GM12873 (cell line): ENCODE data around the gene SULT1B1.

ENCODE experiments used
- CTCF ChIP-seq: IDR thresholded peaks from 2 replicates; pipeline ENCODE4 v1.5.1; 2012; ENCODE audit warnings: low read depth, mild to moderate bottlenecking, moderate library complexity, low read length, control low read depth; ENCODE audit not compliant: insufficient read depth; ENCODE audit errors: missing control alignments

The SULT1B1 gene

GRCh38 chr4:69749771-69750170 lies 10.6 kb downstream of the SULT1B1 start:
- no peak for TF ChIP-seq CTCF

- no peak for TF ChIP-seq CTCF
Measured at GRCh38 chr4:69748173-69748572, 12.2 kb downstream of the SULT1B1 start.

- no peak for TF ChIP-seq CTCF
Measured at GRCh38 chr4:69744157-69744478, 16.3 kb downstream of the SULT1B1 start.

DNA sequence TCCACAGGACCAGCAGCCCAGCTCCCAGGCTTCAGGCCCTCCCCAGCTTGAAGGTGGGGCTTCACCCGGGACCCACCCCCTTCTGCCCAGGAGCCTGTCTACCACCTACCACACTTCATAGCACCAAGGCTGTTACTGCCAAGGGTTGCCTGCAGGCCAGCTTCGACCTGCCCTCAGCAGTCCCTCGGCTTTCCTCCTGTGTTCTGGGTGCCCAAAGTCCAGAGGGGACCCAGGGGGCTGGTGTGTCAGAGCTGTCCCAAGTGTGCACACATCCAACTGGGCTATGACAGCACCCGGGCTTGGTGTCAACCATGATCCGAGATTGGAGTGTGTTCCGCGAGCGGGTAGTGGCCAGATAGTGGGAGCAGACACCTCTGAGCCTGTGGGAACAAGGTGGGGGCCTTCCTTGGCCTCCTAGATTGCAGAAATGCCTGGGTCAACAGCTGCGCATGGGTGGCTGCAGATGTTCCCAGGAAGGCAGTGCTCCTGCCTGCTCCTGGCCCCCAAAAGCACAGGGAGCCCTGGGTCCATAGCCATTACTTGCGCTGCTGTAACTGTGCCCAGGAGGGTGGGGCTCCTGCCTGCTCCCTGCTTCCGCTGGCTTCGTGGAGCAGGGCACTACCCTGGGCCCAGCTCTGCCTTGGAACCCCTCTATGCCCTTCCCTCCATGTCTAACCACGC lies 16.8 kb downstream of the SULT1B1 start:
- no peak for TF ChIP-seq CTCF

DNA sequence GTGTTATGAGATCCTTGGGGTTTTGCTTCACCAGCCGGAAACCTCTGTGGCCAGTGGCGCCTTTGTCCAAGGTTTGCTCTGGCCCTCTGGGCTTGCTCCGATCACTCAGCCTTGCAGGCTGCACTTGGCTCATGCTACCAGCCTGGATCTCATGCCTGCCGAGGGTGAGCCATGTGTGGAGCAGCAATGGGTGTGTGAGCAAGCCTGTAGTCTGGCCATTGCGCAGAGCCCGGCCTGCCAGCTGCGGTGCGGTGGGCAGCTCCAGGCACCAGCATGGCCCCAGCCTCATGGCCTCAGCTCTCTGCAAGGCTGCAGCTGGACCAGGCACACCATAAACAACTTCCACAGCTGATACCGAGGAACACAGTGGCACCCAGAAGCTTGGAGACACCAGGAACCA lies 17.8 kb downstream of the SULT1B1 start:
- TF ChIP-seq CTCF: no peak

- no peak for TF ChIP-seq CTCF
Measured at GRCh38 chr4:69738872-69739271, 21.5 kb downstream of the SULT1B1 start.

DNA sequence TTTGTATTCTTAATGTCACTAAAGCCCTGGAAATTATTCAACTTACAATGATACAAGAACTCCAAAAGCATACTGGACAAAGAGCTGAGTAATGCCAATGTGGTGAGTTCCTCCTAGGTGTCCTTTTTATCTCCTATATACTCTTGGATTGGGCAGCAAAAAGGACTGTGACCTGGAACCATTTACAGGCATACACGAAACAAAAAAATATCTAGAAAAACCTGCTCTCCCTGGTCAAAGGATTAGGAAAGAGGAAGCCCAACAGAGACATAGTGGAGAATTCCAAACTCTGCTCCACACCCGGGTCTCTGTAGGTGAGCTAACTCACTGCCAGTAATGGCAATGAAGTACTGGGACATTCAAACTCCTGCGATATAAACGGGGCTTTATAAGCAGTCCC lies 25.3 kb downstream of the SULT1B1 start:
- TF ChIP-seq CTCF: no peak

DNA sequence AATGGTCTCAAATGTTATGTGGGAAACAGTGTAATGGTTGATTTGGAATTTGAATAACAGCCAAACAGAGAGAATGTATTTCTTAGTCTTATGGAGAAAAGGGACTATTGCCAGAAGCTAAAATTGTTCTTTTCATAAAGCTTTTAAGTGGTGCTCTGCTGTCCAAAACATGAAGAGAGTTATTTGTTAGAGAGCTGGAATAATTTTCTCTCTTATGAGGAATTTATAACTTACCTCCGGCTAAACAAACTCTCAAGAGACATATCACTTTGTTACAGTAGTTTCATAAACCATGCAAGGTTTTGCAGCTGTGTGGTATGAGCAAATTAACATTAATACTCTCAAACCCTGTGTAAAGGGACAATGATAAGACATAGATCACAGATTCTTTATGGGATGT lies 28.6 kb downstream of the SULT1B1 start:
- TF ChIP-seq CTCF: no peak
